Left ventricle myocardium inferior (tissue), 1 donor: ENCODE results near the gene TSPAN15. TPM values are rescaled to one million over a fixed set of nuclear protein-coding genes. Genes with fewer than 3 reads are reported as not detected.
"Not testable (repeated sequence)": the region's sequence is repeated elsewhere in the genome, so short reads cannot be mapped to it uniquely, and the experiment has no call there.

Experiments used
- DNase-seq: peaks from one replicate; pipeline ENCODE4 v3.0.0-alpha.2; 2020
- H3K27ac ChIP-seq: fragments of 200-600 bp; replicated peaks from 2 replicates; pipeline ENCODE4 v1.8.0; 2021
- H3K27me3 ChIP-seq: fragments of 200-600 bp; 2 replicates; pipeline ENCODE4 v1.8.0; 2021; ENCODE audit warnings: low read depth
- H3K36me3 ChIP-seq: fragments of 200-600 bp; 2 replicates; pipeline ENCODE4 v1.8.0; 2021
- H3K4me1 ChIP-seq: fragments of 200-600 bp; 2 replicates; pipeline ENCODE4 v1.8.0; 2021
- H3K4me3 ChIP-seq: fragments of 200-600 bp; 2 replicates; pipeline ENCODE4 v1.8.0; 2021; ENCODE audit warnings: mild to moderate bottlenecking, moderate library complexity
- H3K9me3 ChIP-seq: fragments of 200-600 bp; replicated peaks from 2 replicates; pipeline ENCODE4 v1.8.0; 2021
- intact Hi-C: fragments of 100-400 bp; cut with micrococcal nuclease; formaldehyde crosslinking; loops from one replicate; pipeline ENCODE4 v1.11.0; 2022
- total RNA-seq: library from RNA; stranded (reverse); fragmentation: NEBNext Ultra II Directional; extraction: Animal tissue kit (Norgen Biotek cat#: 25700); gene quantifications from one replicate; pipeline ENCODE4 v1.2.1, GENCODE V29; 2021
- TF ChIP-seq, protein P1 (sequence below): fragments of 200-600 bp; IDR thresholded peaks from 2 replicates; pipeline ENCODE4 v1.8.0; 2021; ENCODE audit warnings: antibody characterized with exemption, mild to moderate bottlenecking, borderline replicate concordance
- donor health status: DM: no; HTN: yes; CAD: no; lungs with severe emphysema.

TSPAN15 gene
- total RNA-seq, 1 donor from 2014 or later: 6.8 TPM

DNA sequence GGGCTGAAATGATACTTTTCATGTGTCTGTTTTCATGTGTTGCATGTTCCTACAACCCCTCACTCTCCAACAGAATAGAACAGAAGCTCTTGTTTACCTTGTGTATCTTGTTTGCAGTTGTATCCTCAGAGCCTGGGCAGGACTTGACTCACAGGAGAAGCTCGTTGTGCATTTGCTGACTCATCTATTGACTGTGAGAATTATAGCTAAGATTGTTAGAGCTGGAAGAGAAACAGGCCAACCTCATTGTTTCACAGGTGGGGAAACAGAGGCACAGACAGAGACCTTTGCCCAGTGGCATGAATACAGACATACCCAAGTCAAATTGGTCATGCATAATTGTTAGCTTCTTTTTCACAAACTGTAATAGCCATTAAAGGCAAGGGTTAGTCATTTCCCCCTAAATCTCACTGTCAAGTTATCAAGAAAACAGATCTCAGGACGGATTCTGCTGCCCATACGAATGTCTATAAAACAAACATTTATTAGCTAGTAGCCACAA lies 4.6 kb upstream of the TSPAN15 start:
- no peak overlapping the region for H3K4me3 ChIP-seq
- no peak overlapping the region for H3K27ac ChIP-seq
- no peaks in the 10 kb centered on the region for H3K27me3 ChIP-seq
- no peaks in the 10 kb centered on the region for H3K36me3 ChIP-seq
- H3K4me1 ChIP-seq: peaks cover 23% of the 10 kb centered on the region
- no peak for DNase-seq
- TF ChIP-seq, protein P1, sequence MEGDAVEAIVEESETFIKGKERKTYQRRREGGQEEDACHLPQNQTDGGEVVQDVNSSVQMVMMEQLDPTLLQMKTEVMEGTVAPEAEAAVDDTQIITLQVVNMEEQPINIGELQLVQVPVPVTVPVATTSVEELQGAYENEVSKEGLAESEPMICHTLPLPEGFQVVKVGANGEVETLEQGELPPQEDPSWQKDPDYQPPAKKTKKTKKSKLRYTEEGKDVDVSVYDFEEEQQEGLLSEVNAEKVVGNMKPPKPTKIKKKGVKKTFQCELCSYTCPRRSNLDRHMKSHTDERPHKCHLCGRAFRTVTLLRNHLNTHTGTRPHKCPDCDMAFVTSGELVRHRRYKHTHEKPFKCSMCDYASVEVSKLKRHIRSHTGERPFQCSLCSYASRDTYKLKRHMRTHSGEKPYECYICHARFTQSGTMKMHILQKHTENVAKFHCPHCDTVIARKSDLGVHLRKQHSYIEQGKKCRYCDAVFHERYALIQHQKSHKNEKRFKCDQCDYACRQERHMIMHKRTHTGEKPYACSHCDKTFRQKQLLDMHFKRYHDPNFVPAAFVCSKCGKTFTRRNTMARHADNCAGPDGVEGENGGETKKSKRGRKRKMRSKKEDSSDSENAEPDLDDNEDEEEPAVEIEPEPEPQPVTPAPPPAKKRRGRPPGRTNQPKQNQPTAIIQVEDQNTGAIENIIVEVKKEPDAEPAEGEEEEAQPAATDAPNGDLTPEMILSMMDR: no peak
- intact Hi-C loops: no loop called here
- H3K9me3 ChIP-seq: no peaks in the 10 kb centered on the region

DNA sequence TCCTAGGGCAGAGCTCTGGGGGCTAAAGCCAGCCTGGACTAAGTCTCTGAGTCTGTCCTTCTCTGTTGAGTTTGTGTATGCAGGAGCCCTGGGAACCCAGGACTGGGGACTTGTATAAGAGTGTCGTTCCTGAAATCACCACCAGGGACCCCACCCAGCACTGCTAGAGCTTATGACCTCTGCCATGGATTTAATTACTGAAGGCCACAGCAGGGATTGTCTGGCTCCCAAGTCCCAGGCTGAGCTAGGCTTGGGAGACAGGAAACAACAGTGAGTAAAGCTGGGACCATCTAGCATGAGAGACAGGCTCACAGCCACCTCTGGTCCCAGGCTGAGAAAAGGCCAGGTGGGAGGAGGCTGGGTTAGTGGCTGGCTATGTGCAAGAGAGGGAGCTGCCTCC lies 1.4 kb upstream of the TSPAN15 start:
- intact Hi-C loops: no loop called here
- Histone ChIP-seq H3K4me3 (no peak overlapping the region), H3K27me3 (no peaks in the 10 kb centered on the region), H3K9me3 (no peaks in the 10 kb centered on the region), H3K36me3 (no peaks in the 10 kb centered on the region), H3K4me1 (peaks cover 53% of the 10 kb centered on the region), H3K27ac (peak overlapping the region; percentile 82)
- TF ChIP-seq, protein P1: peak; percentile 76
- no peak for DNase-seq

DNA sequence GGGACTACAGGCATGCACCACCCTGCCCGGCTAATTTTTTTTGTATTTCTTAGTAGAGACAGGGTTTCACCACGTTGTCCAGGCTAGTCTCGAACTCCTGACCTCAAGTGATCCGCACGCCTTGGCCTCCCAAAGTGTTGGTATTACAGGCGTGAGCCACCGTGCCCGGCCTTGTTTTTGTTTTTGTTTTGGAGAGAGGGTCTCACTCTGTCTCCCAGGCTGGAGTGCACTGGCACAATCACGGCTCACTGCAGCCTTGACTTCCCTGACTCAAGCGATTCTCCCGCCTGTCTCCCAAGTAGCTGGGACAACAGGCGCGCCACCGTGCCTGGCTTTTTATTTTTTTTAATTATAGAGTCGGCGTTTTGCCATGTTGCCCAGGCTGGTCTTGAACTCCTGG lies 870 bp upstream of the TSPAN15 start:
- H3K36me3 ChIP-seq, H3K9me3 ChIP-seq, DNase-seq, intact Hi-C loops, H3K27me3 ChIP-seq: not testable (repeated sequence)
- H3K27ac ChIP-seq: peak overlapping the region; percentile 82
- H3K4me3 ChIP-seq: peak overlapping the region; percentile 86
- H3K4me1 ChIP-seq: peaks cover 58% of the 10 kb centered on the region

DNA sequence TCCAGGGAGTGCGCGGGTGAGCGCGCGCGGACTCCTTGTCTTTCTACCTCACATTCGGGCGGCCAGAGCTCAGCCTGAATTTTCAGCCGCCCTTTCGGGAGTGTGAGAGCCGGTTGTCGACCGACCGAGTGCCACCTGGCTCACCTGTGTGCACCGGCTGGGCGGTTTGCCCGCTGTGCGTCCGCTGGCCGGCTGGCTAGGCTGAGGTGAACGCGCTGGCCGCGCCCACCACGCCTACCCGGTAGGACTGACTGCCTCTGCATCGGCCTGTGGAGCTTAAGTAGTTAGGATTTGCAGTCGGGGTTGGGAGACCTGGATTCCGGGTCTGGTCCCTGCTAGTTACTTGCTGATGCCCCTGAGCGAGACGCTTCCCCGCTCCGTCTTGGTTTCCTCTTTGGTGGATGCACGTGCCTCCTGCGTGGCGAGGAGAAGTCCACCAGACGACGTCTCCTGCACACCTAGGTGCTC lies 553 bp downstream of the TSPAN15 start:
- no peaks in the 10 kb centered on the region for H3K36me3 ChIP-seq
- H3K9me3 ChIP-seq: no peaks in the 10 kb centered on the region
- peak overlapping the region; percentile 82 for H3K27ac ChIP-seq
- peaks cover 58% of the 10 kb centered on the region for H3K4me1 ChIP-seq
- TF ChIP-seq, protein P1: no peak
- intact Hi-C loops: no loop called here
- no peaks in the 10 kb centered on the region for H3K27me3 ChIP-seq
- DNase-seq: no peak
- peak overlapping the region; percentile 86 for H3K4me3 ChIP-seq

DNA sequence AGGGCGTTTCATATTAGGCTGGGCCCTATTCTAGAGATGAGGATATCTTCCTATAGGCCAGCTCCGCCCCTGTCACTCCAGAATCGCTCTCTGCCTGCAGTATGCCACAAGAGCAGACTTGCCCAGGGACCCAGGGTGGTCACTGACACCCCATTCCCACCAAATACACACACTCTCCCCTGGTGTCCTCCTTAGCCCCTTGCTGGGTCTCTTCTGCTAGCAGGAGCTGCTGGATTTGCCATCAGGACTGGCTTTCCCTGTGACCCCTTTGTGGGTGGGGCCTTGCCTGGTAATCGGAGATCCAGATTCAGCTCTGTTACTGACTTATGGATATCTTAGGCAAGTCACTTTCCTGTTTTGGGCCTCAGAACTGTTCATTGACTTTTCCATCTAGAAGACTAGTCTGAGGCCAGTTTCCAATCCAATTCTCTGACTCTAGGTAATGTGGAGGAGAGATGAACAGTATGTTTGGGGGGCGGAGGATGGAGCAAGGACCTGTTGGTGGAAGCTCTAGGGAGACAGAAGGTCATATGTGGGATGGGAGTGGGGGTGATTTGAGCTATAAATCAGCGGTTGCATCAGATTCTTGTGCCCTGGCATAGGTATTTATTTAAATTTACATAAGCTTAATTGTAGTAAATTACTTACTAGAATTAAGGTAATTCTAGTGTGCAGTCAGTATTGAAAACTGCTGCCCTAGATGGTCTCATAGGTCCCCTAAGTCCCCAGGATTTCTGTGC lies 1.6 kb downstream of the TSPAN15 start:
- intact Hi-C loops: no loop called here
- Histone ChIP-seq H3K4me3 (peak overlapping the region; percentile 86), H3K9me3 (no peaks in the 10 kb centered on the region), H3K27me3 (no peaks in the 10 kb centered on the region), H3K4me1 (peaks cover 69% of the 10 kb centered on the region), H3K36me3 (no peaks in the 10 kb centered on the region), H3K27ac (peak overlapping the region; percentile 82)
- DNase-seq: no peak
- TF ChIP-seq, protein P1: no peak

DNA sequence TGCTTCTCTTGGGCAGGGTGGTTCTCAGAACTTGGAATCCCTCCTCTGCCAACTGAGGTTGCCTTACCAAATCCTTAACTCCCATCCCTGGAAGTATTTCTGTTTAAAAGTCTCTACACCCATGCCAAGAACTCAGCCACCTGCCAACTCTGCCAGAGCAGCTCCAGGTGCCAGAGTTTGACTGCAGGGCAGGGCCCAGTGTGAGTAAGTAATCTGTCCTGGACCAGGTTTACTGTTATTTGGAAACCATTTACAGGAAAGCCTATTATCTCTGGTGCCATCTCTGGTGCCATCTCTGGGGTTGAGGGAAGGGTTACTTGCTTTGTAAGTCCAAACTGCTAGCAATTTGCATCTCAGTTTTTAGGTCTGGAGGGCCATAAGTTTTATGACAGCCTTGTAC lies 2.5 kb downstream of the TSPAN15 start:
- no peak overlapping the region for H3K4me3 ChIP-seq
- DNase-seq: no peak
- TF ChIP-seq, protein P1: no peak
- peaks cover 78% of the 10 kb centered on the region for H3K4me1 ChIP-seq
- H3K27ac ChIP-seq: peak overlapping the region; percentile 82
- intact Hi-C loops: no loop called here
- H3K36me3 ChIP-seq: no peaks in the 10 kb centered on the region
- H3K9me3 ChIP-seq: no peaks in the 10 kb centered on the region
- no peaks in the 10 kb centered on the region for H3K27me3 ChIP-seq
